CD4-positive, CD25-positive, alpha-beta regulatory T cell (primary cell): ENCODE results near the gene LBHD2. TPM values are rescaled to one million over a fixed set of nuclear protein-coding genes. Genes with fewer than 3 reads are reported as not detected.

Experiments used
- ATAC-seq, 2 donors: fragments of 150-1000 bp; cut with Tn5 transposase; one replicate each; pipeline ENCODE4 v1.10.0; 2021; ENCODE audit warnings: low read depth in 2 of 2, moderate number of reproducible peaks in 2 of 2, moderate library complexity in 1 of 2
- DNase-seq, 3 donors: peaks; one replicate each; pipeline versions ENCODE4 v3.0.0 to v3.0.0-alpha.2; 2012 to 2022; ENCODE audit warnings: mixed read lengths in 1 of 3
- H3K27ac ChIP-seq: one replicate; pipeline ENCODE4 v1.7.0; 2013; ENCODE audit warnings: mild to moderate bottlenecking, low read length; ENCODE audit not compliant: insufficient read depth, poor library complexity, severe bottlenecking
- H3K27me3 ChIP-seq: one replicate; pipeline ENCODE4 v1.7.0; 2013; ENCODE audit warnings: low read length; ENCODE audit not compliant: control insufficient read depth, insufficient read depth
- H3K36me3 ChIP-seq: one replicate; pipeline ENCODE4 v1.7.0; 2013; ENCODE audit warnings: mild to moderate bottlenecking, low read length, moderate library complexity; ENCODE audit not compliant: control insufficient read depth, insufficient read depth
- H3K4me1 ChIP-seq: 2 replicates; pipeline ENCODE4 v1.7.0; 2013; ENCODE audit warnings: mild to moderate bottlenecking, low read length; ENCODE audit not compliant: insufficient read depth, control insufficient read depth, poor library complexity, severe bottlenecking
- H3K4me3 ChIP-seq: one replicate; pipeline ENCODE4 v1.7.0; 2013; ENCODE audit warnings: low read depth, mild to moderate bottlenecking, low read length, moderate library complexity
- H3K9me3 ChIP-seq, 2 experiments: 1 replicate in 1 of 2; 2 replicates in 1 of 2; pipeline ENCODE4 v1.7.0; 2013; ENCODE audit warnings: low read length in 2 of 2, mild to moderate bottlenecking in 1 of 2, moderate library complexity in 1 of 2; ENCODE audit not compliant: control insufficient read depth in 2 of 2
- H3K27ac Mint-ChIP-seq, 3 donors: one replicate each; pipeline ENCODE4 v1.8.0; 2020 to 2022; ENCODE audit warnings: mild to moderate bottlenecking in 3 of 3, mixed read lengths in 3 of 3, moderate library complexity in 2 of 3
- H3K27me3 Mint-ChIP-seq: one replicate; pipeline ENCODE4 v1.8.0; 2022; ENCODE audit warnings: mild to moderate bottlenecking, mixed read lengths
- H3K36me3 Mint-ChIP-seq: one replicate; pipeline ENCODE4 v1.8.0; 2020; ENCODE audit warnings: mixed read lengths
- H3K4me1 Mint-ChIP-seq, 4 donors: one replicate each; pipeline ENCODE4 v1.8.0; 2020 to 2022; ENCODE audit warnings: mixed read lengths in 4 of 4, mild to moderate bottlenecking in 1 of 4
- H3K4me3 Mint-ChIP-seq, 4 donors: one replicate each; pipeline ENCODE4 v1.8.0; 2020 to 2022; ENCODE audit warnings: mild to moderate bottlenecking in 4 of 4, mixed read lengths in 4 of 4, moderate library complexity in 3 of 4
- H3K9me3 Mint-ChIP-seq, 7 donors: one replicate each; pipeline ENCODE4 v1.8.0; 2020 to 2022; ENCODE audit warnings: mixed read lengths in 7 of 7, mild to moderate bottlenecking in 3 of 7, moderate library complexity in 2 of 7
- polyA plus RNA-seq, 4 donors: library from polyadenylated mRNA; unstranded; fragments of 300-500 nt; fragmentation: Illumina TruSeq; gene quantifications; one replicate each; pipeline ENCODE4 v1.2.3, GENCODE V29; 2021
- total RNA-seq: library from RNA; stranded (reverse); gene quantifications from one replicate; pipeline ENCODE4 v1.2.3, GENCODE V29; 2022

LBHD2 gene
- total and polyA plus RNA-seq, 5 donors from 2014 or later: not detected

DNA sequence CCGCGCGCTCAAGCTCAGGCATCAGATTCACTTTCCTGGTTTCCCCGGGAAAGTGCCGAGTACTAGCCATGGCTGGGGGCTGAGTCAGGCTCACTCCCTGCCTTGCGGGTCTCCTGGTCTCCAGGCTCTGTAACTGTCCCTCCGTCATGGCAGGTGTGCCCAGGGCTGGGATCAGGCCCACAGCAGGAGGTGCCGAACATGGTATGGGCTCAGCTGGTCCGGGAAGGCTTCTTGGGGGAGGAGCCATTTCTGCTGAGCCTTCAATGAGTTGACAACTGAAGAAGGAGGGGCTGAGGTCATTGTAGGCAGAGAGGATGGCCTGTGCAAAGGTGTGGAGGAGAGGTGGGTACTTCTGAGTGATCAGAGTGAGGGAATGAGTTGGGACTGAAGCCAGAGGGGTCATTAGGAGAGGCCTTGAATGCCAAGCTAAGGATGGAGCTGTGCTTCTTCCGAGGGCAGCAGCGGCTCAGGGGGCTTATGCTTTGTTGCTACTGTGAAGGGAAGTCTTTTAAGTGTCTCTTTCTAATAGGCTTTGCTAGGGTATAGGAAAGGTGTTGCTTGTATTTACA, 11.3 kb downstream of the LBHD2 start:
- Histone ChIP-seq H3K4me1 (peaks cover 9% of the 10 kb centered on the region), H3K4me3 (no peak overlapping the region), H3K27ac (no peak overlapping the region), H3K9me3 (no peaks in the 10 kb centered on the region), H3K27me3 (no peaks in the 10 kb centered on the region), H3K36me3 (no peaks in the 10 kb centered on the region)
- H3K36me3 Mint-ChIP-seq: no peaks in the 10 kb centered on the region
- H3K27ac Mint-ChIP-seq: no peak overlapping the region
- DNase-seq (no peak), ATAC-seq (no peak)
- peaks cover 0 to 1% (median 0%) of the 10 kb centered on the region in 7 donors for H3K9me3 Mint-ChIP-seq
- H3K27me3 Mint-ChIP-seq: peaks cover 10% of the 10 kb centered on the region
- H3K4me3 Mint-ChIP-seq: no peak overlapping the region
- peaks cover 0 to 7% (median 0%) of the 10 kb centered on the region in 4 donors for H3K4me1 Mint-ChIP-seq

DNA sequence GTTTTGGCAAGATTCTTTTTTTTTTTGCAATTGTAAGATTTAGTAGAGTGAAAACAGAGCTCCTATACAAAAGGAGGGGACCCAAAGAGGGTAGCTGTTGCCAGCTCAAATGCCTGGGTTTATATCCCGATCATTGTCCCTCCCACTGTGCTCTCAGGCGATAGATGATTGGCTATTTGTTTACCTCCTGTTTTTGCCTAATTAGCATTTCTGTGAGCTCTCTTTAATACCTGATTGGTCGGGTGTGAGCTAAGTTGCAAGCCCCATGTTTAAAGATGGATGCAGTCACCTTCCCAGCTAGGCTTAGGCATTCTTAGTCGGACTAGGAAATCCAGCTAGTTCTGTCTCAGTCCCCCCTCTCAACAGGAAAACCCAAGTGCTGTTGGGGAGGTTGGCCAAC, 12.4 kb downstream of the LBHD2 start:
- H3K9me3 ChIP-seq: no peaks in the 10 kb centered on the region
- Mint-ChIP-seq H3K27me3 (peaks cover 11% of the 10 kb centered on the region), H3K36me3 (no peaks in the 10 kb centered on the region), H3K27ac (peak overlapping the region in 1 of 3 donors; percentile 27), H3K9me3 (peaks cover 0 to 2% (median 0%) of the 10 kb centered on the region in 7 donors), H3K4me3 (no peak overlapping the region), H3K4me1 (peaks cover 0 to 8% (median 0%) of the 10 kb centered on the region in 4 donors)
- no peaks in the 10 kb centered on the region for H3K36me3 ChIP-seq
- peaks cover 5% of the 10 kb centered on the region for H3K4me1 ChIP-seq
- H3K27ac ChIP-seq: no peak overlapping the region
- DNase-seq (no peak), ATAC-seq (no peak)
- H3K4me3 ChIP-seq: no peak overlapping the region
- no peaks in the 10 kb centered on the region for H3K27me3 ChIP-seq

DNA sequence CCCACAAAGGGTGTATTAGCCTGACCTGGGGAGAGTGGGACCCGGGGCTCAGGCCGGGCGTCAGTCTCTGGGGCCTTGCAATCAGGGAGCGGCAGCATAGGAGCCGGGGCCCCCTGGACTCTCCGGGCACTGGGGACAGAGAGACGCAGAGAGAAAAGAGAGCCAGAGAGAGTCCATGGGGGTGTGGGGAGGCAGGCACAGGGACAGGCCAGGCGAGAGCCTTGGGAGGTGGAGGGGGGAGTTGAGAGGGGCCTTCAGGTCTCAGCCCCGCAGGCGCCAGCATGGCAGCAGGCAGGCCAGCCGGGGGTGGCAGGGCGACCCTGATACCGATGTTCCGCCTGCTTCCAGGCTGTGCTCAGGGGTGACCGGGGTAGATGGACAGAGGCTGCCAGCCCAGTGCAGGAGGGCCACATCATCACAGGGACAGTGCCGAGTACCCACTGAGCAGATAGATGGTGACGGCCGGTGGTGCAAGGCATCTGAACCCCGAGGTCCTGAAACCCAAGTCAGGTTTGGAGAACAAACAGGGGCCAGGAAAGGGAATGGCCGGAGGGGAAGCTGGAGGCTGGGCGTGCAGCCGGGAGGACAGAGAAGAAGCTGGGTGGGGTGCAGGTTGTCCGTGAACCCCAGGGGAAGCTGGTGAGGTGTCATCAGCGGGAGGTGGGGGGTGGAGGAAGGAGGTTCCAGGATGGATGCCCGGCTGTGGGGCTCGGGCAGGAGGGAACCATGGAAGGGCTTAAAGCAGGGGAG, 13.4 kb downstream of the LBHD2 start:
- Histone ChIP-seq H3K4me1 (no peaks in the 10 kb centered on the region), H3K27ac (no peak overlapping the region), H3K9me3 (no peaks in the 10 kb centered on the region), H3K4me3 (no peak overlapping the region), H3K36me3 (no peaks in the 10 kb centered on the region), H3K27me3 (no peaks in the 10 kb centered on the region)
- DNase-seq (no peak), ATAC-seq (no peak)
- Mint-ChIP-seq H3K27me3 (peaks cover 14% of the 10 kb centered on the region), H3K4me3 (no peak overlapping the region), H3K4me1 (peaks cover 0 to 4% (median 0%) of the 10 kb centered on the region in 4 donors), H3K9me3 (peaks cover 0 to 3% (median 0%) of the 10 kb centered on the region in 7 donors), H3K27ac (no peak overlapping the region), H3K36me3 (no peaks in the 10 kb centered on the region)

DNA sequence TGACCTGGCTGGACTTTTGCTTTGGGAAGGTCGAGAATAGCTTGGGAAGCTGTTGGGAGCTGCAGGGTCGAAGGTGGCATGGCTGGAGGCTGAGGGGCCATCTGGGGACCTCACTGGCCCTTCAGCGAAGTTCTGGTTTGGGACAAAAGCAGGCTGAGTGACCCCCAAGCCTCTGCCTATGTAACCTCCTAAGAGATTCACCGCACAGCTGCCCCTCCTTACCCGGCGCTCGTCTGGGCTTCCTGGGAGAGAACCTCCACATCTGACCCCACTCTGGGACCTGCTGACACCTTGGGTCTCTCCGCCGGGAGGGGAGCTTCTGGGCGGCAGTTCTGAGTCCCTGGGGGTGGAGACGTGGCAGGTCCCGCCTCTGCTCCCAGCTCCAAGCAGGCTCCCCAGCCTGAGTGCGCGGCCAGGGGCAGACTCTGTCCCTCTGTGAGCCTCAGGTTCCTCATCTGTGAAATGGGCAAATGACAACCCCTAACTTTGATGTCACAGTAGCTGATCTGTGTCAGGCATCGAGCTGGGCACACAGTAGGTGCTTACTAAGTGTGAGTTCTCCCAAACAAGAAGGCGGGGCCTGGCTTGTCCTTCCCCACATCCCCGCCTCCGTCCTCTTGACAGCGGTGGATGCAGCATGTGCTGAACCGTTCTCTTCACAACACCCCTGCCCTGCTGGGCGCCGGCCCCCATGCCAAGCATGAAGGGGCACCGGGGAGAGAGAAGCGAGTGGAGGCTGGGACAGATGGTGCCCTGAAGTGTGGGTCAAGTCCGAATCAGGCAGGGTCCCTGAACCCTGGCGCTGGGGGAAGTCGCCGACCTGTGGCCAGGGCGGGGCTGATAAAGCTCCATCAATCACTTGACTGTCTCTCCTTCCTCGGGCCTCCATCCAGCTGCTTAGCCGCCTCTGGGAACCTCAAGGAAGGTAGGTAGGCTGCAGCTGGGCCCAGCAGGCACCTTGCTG, 14.3 kb downstream of the LBHD2 start:
- H3K27ac ChIP-seq: no peak overlapping the region
- no peaks in the 10 kb centered on the region for H3K27me3 ChIP-seq
- DNase-seq (no peak), ATAC-seq (no peak)
- no peaks in the 10 kb centered on the region for H3K9me3 ChIP-seq
- Mint-ChIP-seq H3K4me1 (peaks cover 0 to 4% (median 0%) of the 10 kb centered on the region in 4 donors), H3K4me3 (no peak overlapping the region), H3K9me3 (peaks cover 0 to 3% (median 0%) of the 10 kb centered on the region in 7 donors), H3K36me3 (no peaks in the 10 kb centered on the region), H3K27ac (no peak overlapping the region), H3K27me3 (peaks cover 14% of the 10 kb centered on the region)
- H3K4me3 ChIP-seq: no peak overlapping the region
- H3K4me1 ChIP-seq: no peaks in the 10 kb centered on the region
- H3K36me3 ChIP-seq: no peaks in the 10 kb centered on the region

DNA sequence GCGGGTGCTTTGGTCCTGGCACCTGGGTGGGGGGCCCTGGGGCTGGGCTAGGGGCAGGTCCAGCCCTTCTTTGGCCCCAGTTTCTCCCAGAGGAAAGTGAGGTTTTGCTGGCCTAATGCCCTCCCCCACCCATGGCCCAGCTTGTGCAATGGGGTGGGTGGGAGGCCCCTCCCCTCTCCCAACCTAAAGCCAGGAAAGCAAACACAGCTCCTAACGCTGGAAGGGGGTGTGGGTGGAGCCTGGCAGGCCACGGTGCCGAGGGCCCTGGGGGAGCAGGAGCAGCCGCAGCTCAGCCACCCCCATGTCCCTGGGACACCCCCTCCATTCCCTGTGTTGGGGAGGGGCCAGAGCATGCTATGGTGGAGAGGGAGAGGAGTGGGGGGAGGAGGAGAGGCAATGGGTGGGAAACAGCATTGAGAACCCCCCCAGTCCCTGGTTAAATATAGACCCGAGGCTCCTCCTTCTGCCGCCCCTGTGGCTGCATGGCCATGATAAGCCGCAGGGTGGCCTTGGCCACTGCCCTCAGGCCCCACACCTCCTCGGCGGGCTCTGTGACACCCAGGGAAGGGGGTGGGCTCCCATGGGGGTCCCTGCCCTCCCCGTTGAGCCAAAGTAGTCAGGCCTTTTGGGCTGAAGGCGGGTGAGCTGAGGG, 15.2 kb downstream of the LBHD2 start:
- no peaks in the 10 kb centered on the region for H3K9me3 ChIP-seq
- no peaks in the 10 kb centered on the region for H3K27me3 ChIP-seq
- H3K27ac ChIP-seq: no peak overlapping the region
- H3K4me3 Mint-ChIP-seq: no peak overlapping the region
- H3K9me3 Mint-ChIP-seq: peaks cover 0 to 3% (median 0%) of the 10 kb centered on the region in 7 donors
- no peak overlapping the region for H3K27ac Mint-ChIP-seq
- H3K4me1 ChIP-seq: no peaks in the 10 kb centered on the region
- ATAC-seq: no peak
- peaks cover 14% of the 10 kb centered on the region for H3K27me3 Mint-ChIP-seq
- no peak overlapping the region for H3K4me3 ChIP-seq
- peaks cover 0 to 7% (median 0%) of the 10 kb centered on the region in 4 donors for H3K4me1 Mint-ChIP-seq
- H3K36me3 ChIP-seq: no peaks in the 10 kb centered on the region
- no peak for DNase-seq
- no peaks in the 10 kb centered on the region for H3K36me3 Mint-ChIP-seq

DNA sequence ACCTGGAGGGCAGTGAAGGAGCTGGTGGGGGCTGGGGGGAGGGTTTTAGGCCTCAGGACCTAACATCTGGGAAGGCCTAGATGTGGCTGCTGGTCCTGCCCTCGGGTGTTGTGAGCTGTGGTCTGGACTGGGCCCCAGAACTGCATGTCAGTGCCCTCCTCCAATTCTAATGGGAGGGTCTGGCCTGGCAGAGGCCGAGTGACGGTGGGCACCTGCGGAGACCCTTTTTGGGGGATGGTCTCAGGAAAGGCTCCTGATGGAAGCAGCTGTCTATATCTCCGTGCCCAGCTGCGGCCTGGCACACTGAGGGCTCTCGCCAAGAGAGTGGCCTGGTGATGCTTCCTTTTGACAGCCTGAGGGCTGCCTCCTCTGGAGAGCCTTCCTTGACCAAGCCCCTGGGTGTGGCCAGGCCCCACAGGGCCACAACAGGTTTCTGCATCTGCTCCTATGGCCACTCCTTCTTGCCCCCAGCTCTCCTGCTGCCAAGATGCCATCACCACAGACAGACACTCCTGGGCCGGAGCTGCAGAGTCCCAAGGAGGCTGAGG, 15.8 kb downstream of the LBHD2 start:
- no peaks in the 10 kb centered on the region for H3K36me3 ChIP-seq
- H3K27ac ChIP-seq: no peak overlapping the region
- H3K4me3 ChIP-seq: no peak overlapping the region
- H3K9me3 Mint-ChIP-seq: peaks cover 0 to 3% (median 0%) of the 10 kb centered on the region in 7 donors
- H3K36me3 Mint-ChIP-seq: no peaks in the 10 kb centered on the region
- DNase-seq (no peak), ATAC-seq (no peak)
- no peaks in the 10 kb centered on the region for H3K27me3 ChIP-seq
- peaks cover 4% of the 10 kb centered on the region for H3K4me1 ChIP-seq
- peaks cover 17% of the 10 kb centered on the region for H3K27me3 Mint-ChIP-seq
- no peak overlapping the region for H3K4me3 Mint-ChIP-seq
- H3K4me1 Mint-ChIP-seq: peaks cover 0 to 9% (median under 1%) of the 10 kb centered on the region in 4 donors
- H3K9me3 ChIP-seq: no peaks in the 10 kb centered on the region
- H3K27ac Mint-ChIP-seq: no peak overlapping the region
